Liver (tissue), 9 donors: ENCODE data around the gene PALD1. TPM values are rescaled to one million over a fixed set of nuclear protein-coding genes. Genes with fewer than 3 reads are reported as not detected.

Experiments used
- DNase-seq: peaks from one replicate; pipeline ENCODE4 v3.0.0-alpha.2; 2017; ENCODE audit warnings: low spot score
- H3K27ac ChIP-seq, 2 donors: one replicate each; pipeline ENCODE4 v1.7.0; 2013; ENCODE audit warnings: inconsistent platforms in 2 of 2, low read length in 2 of 2, control low read depth in 1 of 2, low read depth in 1 of 2, mild to moderate bottlenecking in 1 of 2
- H3K27me3 ChIP-seq, 4 donors: one replicate each; pipeline versions ENCODE4 v1.6.1 to v1.7.0; 2013; ENCODE audit warnings: low read length in 3 of 4, inconsistent platforms in 1 of 4, mild to moderate bottlenecking in 1 of 4, moderate library complexity in 1 of 4; ENCODE audit not compliant: control insufficient read depth in 4 of 4, insufficient read depth in 4 of 4
- H3K36me3 ChIP-seq, 4 donors: one replicate each; pipeline versions ENCODE4 v1.6.1 to v1.7.0; 2013; ENCODE audit warnings: low read length in 3 of 4, mild to moderate bottlenecking in 3 of 4, low read depth in 1 of 4, moderate library complexity in 1 of 4; ENCODE audit not compliant: control insufficient read depth in 4 of 4, insufficient read depth in 3 of 4
- H3K4me1 ChIP-seq, 4 donors: one replicate each; pipeline versions ENCODE4 v1.6.1 to v1.7.0; 2013; ENCODE audit warnings: low read length in 3 of 4, mild to moderate bottlenecking in 3 of 4, moderate library complexity in 1 of 4; ENCODE audit not compliant: control insufficient read depth in 4 of 4, insufficient read depth in 4 of 4
- H3K4me3 ChIP-seq, 3 donors: one replicate each; pipeline versions ENCODE4 v1.6.1 to v1.7.0; 2013; ENCODE audit warnings: low read length in 3 of 3, control low read depth in 1 of 3, low read depth in 1 of 3, mild to moderate bottlenecking in 1 of 3
- H3K9ac ChIP-seq, 2 donors: one replicate each; pipeline ENCODE4 v1.7.0; 2013; ENCODE audit warnings: low read length in 2 of 2, mild to moderate bottlenecking in 2 of 2, moderate library complexity in 2 of 2, control low read depth in 1 of 2, low read depth in 1 of 2
- H3K9me3 ChIP-seq, 4 donors: one replicate each; pipeline versions ENCODE4 v1.6.1 to v1.7.0; 2013; ENCODE audit warnings: low read length in 3 of 4; ENCODE audit not compliant: control insufficient read depth in 4 of 4
- ATF3 ChIP-seq: IDR thresholded peaks from 2 replicates; pipeline ENCODE4 v1.6.1; 2016; ENCODE audit warnings: antibody characterized with exemption
- CTCF ChIP-seq: fragments of 150-350 bp; IDR thresholded peaks from 2 replicates; pipeline ENCODE4 v1.5.1; 2017; ENCODE audit warnings: improper control_type of control experiment, low read depth, low read length; ENCODE audit not compliant: missing input control
- EGR1 ChIP-seq, 2 donors: IDR thresholded peaks; 2 replicates each; pipeline ENCODE4 v1.6.1; 2016 to 2018; ENCODE audit warnings: antibody characterized with exemption in 2 of 2, low read depth in 2 of 2
- FOXA1 ChIP-seq: IDR thresholded peaks from 2 replicates; pipeline ENCODE4 v1.6.1; 2016; ENCODE audit warnings: antibody characterized with exemption
- FOXA2 ChIP-seq: IDR thresholded peaks from 2 replicates; pipeline ENCODE4 v1.6.1; 2016; ENCODE audit warnings: antibody characterized with exemption
- HNF4A ChIP-seq, 2 donors: conservative IDR thresholded peaks; 2 replicates each; pipeline ENCODE4 v1.6.1; 2016; ENCODE audit warnings: antibody characterized with exemption in 2 of 2, mild to moderate bottlenecking in 2 of 2
- HNF4G ChIP-seq: IDR thresholded peaks from 2 replicates; pipeline ENCODE4 v1.6.1; 2016; ENCODE audit warnings: antibody characterized with exemption
- JUND ChIP-seq, 2 donors: IDR thresholded peaks; 2 replicates each; pipeline ENCODE4 v1.6.1; 2016; ENCODE audit warnings: antibody characterized with exemption in 2 of 2
- MAX ChIP-seq: IDR thresholded peaks from 2 replicates; pipeline ENCODE4 v1.6.1; 2016; ENCODE audit warnings: antibody characterized with exemption
- NR2F2 ChIP-seq: IDR thresholded peaks from 2 replicates; pipeline ENCODE4 v1.6.1; 2016; ENCODE audit warnings: antibody characterized with exemption
- RAD21 ChIP-seq, 2 donors: IDR thresholded peaks; 2 replicates each; pipeline ENCODE4 v1.6.1; 2016; ENCODE audit warnings: antibody characterized with exemption in 2 of 2, mild to moderate bottlenecking in 2 of 2
- REST ChIP-seq: IDR thresholded peaks from 2 replicates; pipeline ENCODE4 v1.6.1; 2016; ENCODE audit warnings: antibody characterized with exemption, mild to moderate bottlenecking
- RXRA ChIP-seq, 2 donors: IDR thresholded peaks; 2 replicates each; pipeline ENCODE4 v1.6.1; 2017 to 2018; ENCODE audit warnings: antibody characterized with exemption in 2 of 2, mild to moderate bottlenecking in 1 of 2
- TAF1 ChIP-seq: conservative IDR thresholded peaks from 2 replicates; pipeline ENCODE4 v1.6.1; 2016; ENCODE audit warnings: antibody characterized with exemption, mild to moderate bottlenecking
- YY1 ChIP-seq: IDR thresholded peaks from 2 replicates; pipeline ENCODE4 v1.6.1; 2016; ENCODE audit warnings: antibody characterized with exemption, mild to moderate bottlenecking
- ZBTB33 ChIP-seq: IDR thresholded peaks from 2 replicates; pipeline ENCODE4 v1.6.1; 2016; ENCODE audit warnings: antibody characterized with exemption
- WGBS: extraction: QIAGEN DNeasy Blood & Tissue Kit; methylation state at CpG from one replicate; pipeline ENCODE4 v1.1.7; 2013; 5-methylcytosine and 5-hydroxymethylcytosine counted together
- polyA plus RNA-seq, 2 donors: library from polyadenylated mRNA; stranded (reverse) in 1 of 2; unstranded in 1 of 2; fragments of 200-250 nt in 1 of 2; fragments of >200 nt in 1 of 2; fragmentation: Nextera tagmentation in 1 of 2; extraction: Ambion mirVana in 1 of 2; gene quantifications; one replicate each; pipeline versions ENCODE4 v1.2.1 to v1.2.3, GENCODE V29; 2013 to 2015
- total RNA-seq, 2 donors: library from RNA; depleted of rRNA; stranded (reverse); fragments of >200 nt; gene quantifications; one replicate each; pipeline ENCODE4 v1.2.3, GENCODE V29; 2014
- donor health status: healthy.
- donor health status: healthy.
- donor health status: healthy.
- donor health status: healthy.
- donor health status: healthy.

Gene PALD1
- total and polyA plus RNA-seq, 4 donors = 0.72 to 4.2 (median 1.4) TPM

- no peak overlapping the region for H3K27ac ChIP-seq
- H3K9ac ChIP-seq = no peak overlapping the region
- no peaks in the 10 kb centered on the region for H3K4me1 ChIP-seq
- H3K9me3 ChIP-seq = no peaks in the 10 kb centered on the region
- 88% methylated on average over 19 of the region's 19 CpGs for WGBS
- TF ChIP-seq TAF1 (no peak), FOXA2 (no peak), ZBTB33 (no peak)
- no peaks in the 10 kb centered on the region for H3K36me3 ChIP-seq
- H3K27me3 ChIP-seq = no peaks in the 10 kb centered on the region
- DNase-seq = no peak
- no peak overlapping the region for H3K4me3 ChIP-seq
Measured at GRCh38 chr10:70582793-70583668, 104.5 kb downstream of the PALD1 start.

- Histone ChIP-seq H3K27me3 (no peaks in the 10 kb centered on the region), H3K4me3 (no peak overlapping the region), H3K9ac (no peak overlapping the region), H3K36me3 (no peaks in the 10 kb centered on the region), H3K4me1 (no peaks in the 10 kb centered on the region), H3K9me3 (no peaks in the 10 kb centered on the region), H3K27ac (no peak overlapping the region)
- DNase-seq = no peak
- TF ChIP-seq YY1 = no peak
- no peak for TF ChIP-seq TAF1
- no peak for TF ChIP-seq REST
- no peak for TF ChIP-seq NR2F2
- no peak for TF ChIP-seq EGR1 (IDR thresholded peaks at IDR 0.05; ENCODE audit: low read depth in 2 of 2)
- no peak for TF ChIP-seq MAX
- no peak for TF ChIP-seq JUND (IDR thresholded peaks at IDR 0.05)
- 93% methylated on average over 2 of the region's 2 CpGs for WGBS
Measured at GRCh38 chr10:70583669-70584037, 105.1 kb downstream of the PALD1 start.

- DNase-seq = no peak
- WGBS = 90% methylated on average over 11 of the region's 11 CpGs
- TF ChIP-seq ATF3 (no peak), ZBTB33 (no peak), FOXA1 (no peak), HNF4G (no peak), NR2F2 (no peak), RAD21 (IDR thresholded peaks at IDR 0.05) (no peak), HNF4A (conservative IDR thresholded peaks at IDR 0.05) (no peak), RXRA (IDR thresholded peaks at IDR 0.05) (no peak), CTCF (no peak)
Measured at GRCh38 chr10:70584366-70584765, 105.8 kb downstream of the PALD1 start.

More at GRCh38 chr10:70584366-70584765, 105.8 kb downstream of the PALD1 start:
- Histone ChIP-seq H3K27me3 (no peaks in the 10 kb centered on the region), H3K27ac (no peak overlapping the region), H3K9ac (no peak overlapping the region), H3K4me3 (no peak overlapping the region), H3K36me3 (no peaks in the 10 kb centered on the region), H3K9me3 (no peaks in the 10 kb centered on the region), H3K4me1 (no peaks in the 10 kb centered on the region)
